K562 (cell line): ENCODE measurements around the gene SIK3. TPM values are rescaled to one million over a fixed set of nuclear protein-coding genes. Genes with fewer than 3 reads are reported as not detected.

ENCODE experiments used
- ATAC-seq: fragments of 200-7000 bp; cut with Tn5 transposase; 3 replicates; pipeline ENCODE4 v1.9.1; 2020; ENCODE audit warnings: moderate library complexity
- BruUV-seq: library from RNA; stranded (reverse); fragments of 400-500 nt; replicated peaks from 2 replicates; lab custom pipeline; 2021; lab: Mats Ljungman, UMichigan
- CTCF ChIA-PET: fragments of 300-600 bp; formaldehyde crosslinking; extraction: SDS; loops from one replicate; lab custom pipeline; 2021; ENCODE audit warnings: low intra/inter-chr PET ratio; lab: Yijun Ruan, JAX
- POLR2A ChIA-PET: fragments of 300-600, 350-650 bp; sonication (Branson Sonifier 250); formaldehyde crosslinking; extraction: SDS; loops from one replicate; lab custom pipeline; 2021; ENCODE audit warnings: antibody characterized with exemption, inconsistent platforms; lab: Yijun Ruan, JAX
- DNase-seq, 4 experiments: peaks; one replicate each; pipeline versions ENCODE4 v3.0.0 to v3.0.0-alpha.2; 2011 to 2018; ENCODE audit warnings: low spot score in 3 of 4, mixed read lengths in 3 of 4; ENCODE audit errors: extremely low read depth in 1 of 4
- FAIRE-seq: peaks from 2 replicates; lab custom pipeline; 2011; peaks lifted over from hg19 to GRCh38; lab: Jason Lieb, UNC
- H2AFZ ChIP-seq: 2 replicates; pipeline ENCODE4 v1.6.0; 2011; ENCODE audit warnings: low read depth, low read length, control low read depth, inconsistent platforms
- H3K27ac ChIP-seq: fragments of 200-600 bp; 3 replicates; pipeline ENCODE4 v1.8.0; 2011; ENCODE audit warnings: low read depth, mild to moderate bottlenecking, control low read depth, inconsistent platforms, low read length, moderate library complexity, mixed read lengths; ENCODE audit errors: extremely low read depth
- H3K27me3 ChIP-seq, 2 experiments: fragments of 300-600 bp in 1 of 2; 2 replicates in 1 of 2; 3 replicates in 1 of 2; pipeline versions ENCODE4 v1.6.0 to v1.8.0; 2011; ENCODE audit warnings: inconsistent platforms in 2 of 2, low read length in 2 of 2, mild to moderate bottlenecking in 1 of 2, mixed read lengths in 1 of 2, moderate library complexity in 1 of 2; ENCODE audit not compliant: control insufficient read depth in 2 of 2, insufficient read depth in 2 of 2
- H3K36me3 ChIP-seq: fragments of 300-600 bp; 3 replicates; pipeline ENCODE4 v1.8.0; 2011; ENCODE audit warnings: mild to moderate bottlenecking, low read length, inconsistent platforms; ENCODE audit not compliant: control insufficient read depth, insufficient read depth
- H3K4me1 ChIP-seq, 2 experiments: fragments of 200-600 bp in 1 of 2; replicated peaks in 1 of 2; 2 replicates in 1 of 2; 3 replicates in 1 of 2; pipeline versions ENCODE4 v1.5.1 to v1.8.0; 2011; ENCODE audit warnings: inconsistent platforms in 2 of 2, low read length in 2 of 2, mild to moderate bottlenecking in 1 of 2, mixed read lengths in 1 of 2, moderate library complexity in 1 of 2; ENCODE audit not compliant: control insufficient read depth in 2 of 2, insufficient read depth in 2 of 2
- H3K4me2 ChIP-seq: 2 replicates; pipeline ENCODE4 v1.6.1; 2011; ENCODE audit warnings: low read length, control low read depth, inconsistent platforms, mixed read lengths; ENCODE audit not compliant: insufficient read depth
- H3K4me3 ChIP-seq: fragments of 200-600 bp; sonication (generic), shearing (Covaris generic); 2 replicates; pipeline ENCODE4 v1.5.1; 2016; ENCODE audit warnings: control low read depth, inconsistent platforms
- H3K79me2 ChIP-seq: fragments of 200-600 bp; 3 replicates; pipeline ENCODE4 v1.8.0; 2011; ENCODE audit warnings: low read length, inconsistent platforms; ENCODE audit not compliant: control insufficient read depth, insufficient read depth
- H3K9ac ChIP-seq, 2 experiments: 2 replicates each; pipeline versions ENCODE4 v1.6.0 to v1.6.1; 2011; ENCODE audit warnings: low read depth in 2 of 2, low read length in 2 of 2, control low read depth in 1 of 2, inconsistent platforms in 1 of 2, mild to moderate bottlenecking in 1 of 2, mixed read lengths in 1 of 2; ENCODE audit not compliant: insufficient read depth in 1 of 2
- H3K9me1 ChIP-seq: one replicate; pipeline ENCODE4 v1.6.0; 2011; ENCODE audit warnings: inconsistent platforms, mild to moderate bottlenecking, low read length, moderate library complexity; ENCODE audit not compliant: control insufficient read depth, insufficient read depth
- H3K9me3 ChIP-seq: replicated peaks from 2 replicates; pipeline ENCODE4 v1.5.1; 2011; ENCODE audit warnings: low read depth, low read length, inconsistent platforms; ENCODE audit not compliant: control insufficient read depth, insufficient read depth
- H4K20me1 ChIP-seq: replicated peaks from 2 replicates; pipeline ENCODE4 v1.6.1; 2011; ENCODE audit warnings: low read length, inconsistent platforms, mixed read lengths; ENCODE audit not compliant: control insufficient read depth, insufficient read depth
- E2F5 ChIP-seq: sonication (generic); formaldehyde crosslinking; IDR thresholded peaks from 2 replicates; pipeline ENCODE4 v1.8.0; 2022; ENCODE audit warnings: mild to moderate bottlenecking, missing genetic modification reagents
- HNRNPH1 ChIP-seq: fragments of 200-400 bp; formaldehyde crosslinking; optimal IDR thresholded peaks from 2 replicates; pipeline ENCODE3; 2017; ENCODE audit warnings: low read depth, mild to moderate bottlenecking, low read length, moderate library complexity
- HNRNPL ChIP-seq: fragments of 200-400 bp; formaldehyde crosslinking; IDR thresholded peaks from 2 replicates; pipeline ENCODE4 v1.6.1; 2017; ENCODE audit warnings: low read depth, mild to moderate bottlenecking, low read length
- ID3 ChIP-seq, 2 experiments: fragments of 250-450 bp in 1 of 2; fragments of 450-650 bp in 1 of 2; sonication (Bioruptor Pico) in 1 of 2; IDR thresholded peaks; 2 replicates each; pipeline versions ENCODE4 v1.6.1 to v1.8.0; 2016 to 2021; ENCODE audit warnings: mild to moderate bottlenecking in 2 of 2, moderate library complexity in 2 of 2, missing compliant biosample characterization in 1 of 2, missing genetic modification characterization in 1 of 2
- XRCC3 ChIP-seq: fragments of 450-650 bp; IDR thresholded peaks from 2 replicates; pipeline ENCODE4 v1.6.1; 2017; ENCODE audit warnings: mild to moderate bottlenecking, moderate library complexity
- ZBTB7A ChIP-seq: IDR thresholded peaks from 2 replicates; pipeline ENCODE4 v1.6.1; 2011; ENCODE audit warnings: low read depth, mild to moderate bottlenecking, low read length, moderate library complexity, borderline replicate concordance; ENCODE audit not compliant: control insufficient read depth
- ZNF134 ChIP-seq: fragments of 250-450 bp; sonication (Bioruptor Pico); conservative IDR thresholded peaks from 2 replicates; pipeline ENCODE4 v1.4.0; 2020
- ZNF507 ChIP-seq: conservative IDR thresholded peaks from 2 replicates; pipeline ENCODE4 v1.6.1; 2017; ENCODE audit warnings: missing genetic modification characterization, missing compliant biosample characterization
- WGBS: fragments of 100-300 bp; shearing (Covaris generic); methylation state at CpG from one replicate; pipeline ENCODE4 v1.1.6; 2016; ENCODE audit warnings: low coverage, mixed read lengths; ENCODE audit not compliant: insufficient coverage; ENCODE audit errors: missing lambda C conversion rate; 5-methylcytosine and 5-hydroxymethylcytosine counted together
- in situ Hi-C: fragments of 300-500 bp; cut with MboI; formaldehyde crosslinking; loops from 4 replicates; pipeline ENCODE4 v1.15.0; 2018; ENCODE audit warnings: inconsistent platforms, mixed read lengths
- intact Hi-C: fragments of 100-400 bp; cut with micrococcal nuclease; formaldehyde crosslinking; loops from 2 replicates; pipeline ENCODE4 v1.14.2; 2022
- polyA plus RNA-seq, 8 experiments: library from polyadenylated mRNA; depleted of rRNA in 4 of 8; stranded (reverse) in 5 of 8; unstranded in 3 of 8; fragments of >200 nt; fragmentation: Nextera tagmentation in 2 of 8; fragmentation: Illumina TruSeq in 1 of 8; extraction: Ambion mirVana in 2 of 8; extraction: Trizol in 1 of 8; gene quantifications; 2 replicates each; pipeline versions ENCODE4 v1.2.1 to v1.2.3, GENCODE V29; 2011 to 2014; ENCODE audit warnings: inconsistent platforms in 1 of 8, missing spikeins in 1 of 8
- total RNA-seq, 7 experiments: library from RNA; depleted of rRNA in 6 of 7; stranded (reverse); fragments of >200 nt in 6 of 7; fragmentation: Illumina TruSeq in 2 of 7; extraction: Trizol in 2 of 7; gene quantifications; 2 replicates each; pipeline versions ENCODE4 v1.2.1 to v1.2.3, GENCODE V29; 2011 to 2021; ENCODE audit warnings: low replicate concordance in 1 of 7

The SIK3 gene
- total and polyA plus RNA-seq, 9 of the 15 experiments (the other 6 are each of a cell fraction or from before 2014, with no cell fraction given): 1.6 to 21.6 (median 8.0) TPM

GRCh38 chr11:117020869-117021564, 77.2 kb downstream of the SIK3 start (continued):
- no peak for TF ChIP-seq ZNF507 (tag)

GRCh38 chr11:117020287-117020686, 77.9 kb downstream of the SIK3 start:
- no peaks in the 10 kb centered on the region for H3K9me1 ChIP-seq
- DNase-seq: peak in 1 of 4 experiments; percentile 34
- H3K9me3 ChIP-seq: no peaks in the 10 kb centered on the region
- in situ Hi-C loops: no loop called here
- POLR2A ChIA-PET: interaction anchor here (0.8 to 1.4 kb wide), 3 partner anchors 9 to 19 kb away, joined by 3 to 4 read pairs (median 4); no protein-coding TSS in a partner anchor
- H3K9ac ChIP-seq: no peak overlapping the region
- H3K27ac ChIP-seq: peak overlapping the region; percentile 44; the same call in 1 of the 3 replicates
- FAIRE-seq: no peak
- WGBS: 65% methylated on average over 1 of the region's 1 CpG
- peaks cover 43% of the 10 kb centered on the region for H3K79me2 ChIP-seq
- no peaks in the 10 kb centered on the region for H3K36me3 ChIP-seq
- no peaks in the 10 kb centered on the region for H3K27me3 ChIP-seq
- no peak overlapping the region for H3K4me2 ChIP-seq
- BruUV-seq: no TSS peak
- ATAC-seq: peak; percentile 41
- H3K4me1 ChIP-seq: peaks cover 0 to 25% of the 10 kb centered on the region in 2 experiments; a peak in 3 of 5 replicates
- H4K20me1 ChIP-seq: peaks cover 13% of the 10 kb centered on the region
- CTCF ChIA-PET: no interaction called here
- H3K4me3 ChIP-seq: no peak overlapping the region
- intact Hi-C loops: no loop called here
- no peak for TF ChIP-seq ZNF134 (CRISPR knock-in tag)
- TF ChIP-seq E2F5 (CRISPR knock-in tag): no peak
- TF ChIP-seq ID3 (CRISPR knock-in tag; IDR thresholded peaks at IDR 0.05): no peak
- TF ChIP-seq ID3 (tag; IDR thresholded peaks at IDR 0.05): no peak
- no peak for TF ChIP-seq ZBTB7A
- TF ChIP-seq XRCC3: no peak
- TF ChIP-seq HNRNPH1: no peak
- no peak for TF ChIP-seq HNRNPL
- no peak overlapping the region for H2AFZ ChIP-seq
